AML-193 (cell line): ENCODE results near the gene PRKCH.

ENCODE experiments used
- DNase-seq, 2 experiments: peaks; one replicate each; lab custom pipeline; 2025; lab: John Stamatoyannopoulos, UW

The PRKCH gene

DNA sequence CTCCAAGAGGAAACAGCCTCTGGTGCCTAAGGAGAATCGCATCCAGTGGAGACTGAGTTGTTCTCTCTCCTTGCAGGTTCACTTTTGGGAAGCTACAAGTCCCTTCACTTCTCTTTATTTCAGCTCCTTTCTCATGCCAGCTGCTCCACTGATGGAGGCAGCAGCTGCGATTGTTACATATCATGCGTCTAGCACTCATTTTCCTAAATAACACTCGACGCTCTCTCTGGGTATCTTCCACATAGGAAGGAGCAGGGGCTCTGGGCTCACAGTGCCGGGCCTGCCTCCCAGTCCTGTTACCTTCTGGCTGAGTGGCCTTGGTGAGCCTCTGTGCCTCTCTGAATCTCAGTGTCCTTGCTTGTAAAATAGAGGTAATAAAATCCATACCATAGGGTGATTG is 211.4 kb downstream of the PRKCH start:
- DNase-seq, result no peak

GRCh38 chr14:61533513-61534255 is 212.3 kb downstream of the PRKCH start:
- DNase-seq, result no peak

- DNase-seq, result no peak
Measured at GRCh38 chr14:61535032-61535431, 213.7 kb downstream of the PRKCH start.

DNA sequence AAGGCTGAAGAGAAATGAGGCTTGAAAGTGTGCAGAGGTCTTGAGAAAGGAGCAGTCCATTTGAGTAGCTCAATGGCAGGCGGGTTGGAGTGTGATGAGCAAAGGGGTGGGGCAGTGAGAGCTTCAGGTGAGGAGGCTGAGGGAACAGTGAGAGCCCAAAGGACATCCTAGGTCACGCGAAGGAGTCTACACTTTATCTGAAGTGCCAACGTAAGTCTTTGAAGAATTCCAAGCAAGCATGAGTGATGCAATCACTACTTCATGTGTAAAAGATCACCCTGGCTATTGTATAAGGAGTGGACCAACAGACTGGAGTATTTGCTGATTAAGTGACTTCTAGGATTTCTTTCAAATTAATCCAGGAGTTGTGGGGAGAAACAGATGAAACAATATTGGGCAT is 214.1 kb downstream of the PRKCH start:
- DNase-seq, result no peak

- DNase-seq, result no peak
Measured at GRCh38 chr14:61536661-61537562, 215.5 kb downstream of the PRKCH start.

DNA sequence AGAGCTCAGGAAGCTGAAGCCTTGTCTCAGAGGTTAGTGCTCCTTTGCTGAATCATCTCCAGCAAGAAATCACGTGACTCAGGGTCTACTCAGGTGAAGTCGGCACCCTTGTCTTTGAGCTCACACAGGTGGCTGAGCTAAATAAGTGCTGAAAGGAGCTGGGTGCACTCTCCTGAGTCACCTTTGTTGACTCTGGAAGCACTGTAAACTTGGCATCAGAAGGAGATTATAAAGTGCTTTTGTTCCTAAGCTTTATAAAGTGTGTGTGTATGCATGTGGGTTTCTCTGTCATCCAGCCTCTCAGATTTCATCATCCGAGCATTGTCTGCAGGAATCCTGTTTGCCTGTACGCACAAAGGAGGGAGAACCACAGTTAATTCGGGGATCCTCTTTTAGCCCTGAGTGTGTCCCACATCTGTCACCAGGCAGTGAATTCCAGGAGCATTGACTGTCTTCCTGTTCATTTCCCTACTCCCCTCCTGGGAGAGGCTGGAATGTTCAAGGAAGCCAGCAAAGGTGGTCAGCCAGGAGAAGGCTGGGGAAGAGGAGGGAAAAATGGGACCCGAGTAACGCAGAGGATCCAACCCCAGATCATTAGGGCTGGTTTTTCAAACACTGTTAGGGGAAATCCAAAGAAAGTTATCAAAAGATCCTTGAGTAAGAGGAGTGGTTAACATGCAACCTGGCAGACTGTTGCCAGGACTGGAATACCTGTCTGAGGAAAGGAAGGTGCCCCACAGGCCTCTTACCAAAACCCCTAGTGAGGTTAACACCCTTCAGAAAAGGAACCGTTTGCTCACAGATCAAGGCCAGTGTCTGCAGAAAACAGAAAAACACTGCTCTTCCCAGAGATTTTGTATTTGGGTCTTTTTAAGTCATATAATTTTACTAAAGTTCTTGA is 216.4 kb downstream of the PRKCH start:
- no peak for DNase-seq

- no peak for DNase-seq
Measured at GRCh38 chr14:61538464-61539022, 217.2 kb downstream of the PRKCH start.

DNA sequence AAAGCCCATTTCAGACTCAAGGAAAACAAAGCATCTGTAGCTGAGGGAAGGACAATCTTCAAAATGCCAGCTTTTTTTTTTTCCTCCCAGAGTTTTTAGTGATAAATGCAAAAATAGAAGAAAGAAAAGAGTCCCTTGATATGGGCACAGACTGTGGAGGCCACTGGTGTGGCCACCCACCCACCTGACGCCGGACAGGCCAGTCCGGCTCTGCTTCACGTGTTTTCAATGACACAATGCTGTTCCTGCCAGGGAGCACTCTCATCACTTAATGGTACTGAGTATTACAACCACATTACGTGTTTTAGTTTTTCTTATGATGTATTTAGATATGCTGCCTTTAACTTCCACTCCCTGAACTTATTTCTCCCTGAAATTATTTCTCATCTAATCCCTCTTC is 218.3 kb downstream of the PRKCH start:
- DNase-seq, result no peak

DNA sequence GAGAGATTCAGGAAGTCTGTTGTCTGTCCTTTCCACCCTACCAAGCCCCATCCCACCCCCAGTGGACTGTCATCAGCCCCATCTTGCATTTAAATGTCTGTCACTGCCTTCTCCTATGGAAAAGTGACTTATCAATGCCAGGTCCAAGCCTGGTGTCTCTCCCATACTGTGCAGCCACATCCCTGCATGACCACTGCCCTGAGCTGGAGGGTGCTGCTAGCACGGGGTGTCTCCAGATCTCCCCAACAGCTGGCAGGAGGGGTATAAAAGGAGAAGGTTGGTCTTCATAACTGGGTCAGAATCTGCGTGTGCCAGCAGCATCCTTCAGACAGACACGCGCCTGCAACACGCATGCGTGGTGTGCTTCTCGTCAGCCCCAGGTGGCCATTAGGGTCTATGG is 219.6 kb downstream of the PRKCH start:
- no peak for DNase-seq

- DNase-seq, result no peak
Measured at GRCh38 chr14:61542848-61543790, 221.7 kb downstream of the PRKCH start.

- DNase-seq, result no peak
Measured at GRCh38 chr14:61543946-61544345, 222.6 kb downstream of the PRKCH start.

- DNase-seq, result no peak
Measured at GRCh38 chr14:61544448-61545330, 223.3 kb downstream of the PRKCH start.

DNA sequence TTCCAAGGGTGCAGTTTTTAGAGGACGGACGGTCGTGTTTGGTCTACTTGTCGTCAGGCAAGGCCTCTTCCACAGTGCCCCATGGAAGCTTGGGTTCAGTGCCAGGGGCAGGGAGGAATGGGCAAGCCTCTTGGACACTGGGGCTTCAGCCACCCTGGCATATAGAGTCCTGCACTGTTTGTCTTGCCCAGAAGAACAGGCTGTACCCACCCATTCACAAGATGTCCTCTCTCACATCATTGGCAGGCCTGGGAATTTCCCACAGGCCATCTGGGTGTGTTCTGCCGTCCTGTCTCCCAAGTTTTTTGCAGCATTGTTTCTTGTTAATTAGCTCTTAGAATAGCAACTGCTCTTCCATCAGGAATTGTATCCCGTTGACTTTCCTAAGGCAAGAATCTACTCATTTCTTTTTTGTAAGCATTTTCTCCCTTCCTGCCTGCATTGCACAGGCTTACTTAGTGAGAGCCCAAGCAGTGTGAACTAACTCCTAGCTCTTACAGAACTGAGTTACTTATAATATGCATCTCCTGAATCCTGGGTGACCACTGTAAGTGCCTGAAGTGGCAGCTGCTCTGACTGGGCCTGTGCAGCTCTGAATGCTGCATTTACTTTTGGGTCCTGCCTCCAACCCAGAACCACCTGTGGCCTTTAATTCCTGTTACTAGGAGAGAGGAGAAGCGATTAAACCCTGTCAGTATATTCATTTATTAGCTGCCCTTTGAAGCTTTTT is 224.5 kb downstream of the PRKCH start:
- DNase-seq, result no peak

GRCh38 chr14:61547186-61548069 is 226.0 kb downstream of the PRKCH start:
- DNase-seq, result no peak

DNA sequence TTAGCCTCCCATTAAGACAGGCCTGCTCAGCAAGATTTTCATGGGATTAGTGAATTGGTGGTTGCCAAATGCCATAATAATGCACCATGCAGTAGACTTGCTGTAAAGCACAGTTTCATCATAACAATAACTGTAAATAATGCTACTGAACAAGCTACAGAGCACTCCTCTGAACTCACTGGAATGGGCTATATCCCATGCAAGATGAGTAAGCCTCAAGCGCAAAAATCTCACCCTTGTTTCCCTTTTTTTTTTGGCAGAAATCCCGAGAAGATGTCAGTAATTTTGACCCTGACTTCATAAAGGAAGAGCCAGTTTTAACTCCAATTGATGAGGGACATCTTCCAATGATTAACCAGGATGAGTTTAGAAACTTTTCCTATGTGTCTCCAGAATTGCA is 228.0 kb downstream of the PRKCH start:
- no peak for DNase-seq

DNA sequence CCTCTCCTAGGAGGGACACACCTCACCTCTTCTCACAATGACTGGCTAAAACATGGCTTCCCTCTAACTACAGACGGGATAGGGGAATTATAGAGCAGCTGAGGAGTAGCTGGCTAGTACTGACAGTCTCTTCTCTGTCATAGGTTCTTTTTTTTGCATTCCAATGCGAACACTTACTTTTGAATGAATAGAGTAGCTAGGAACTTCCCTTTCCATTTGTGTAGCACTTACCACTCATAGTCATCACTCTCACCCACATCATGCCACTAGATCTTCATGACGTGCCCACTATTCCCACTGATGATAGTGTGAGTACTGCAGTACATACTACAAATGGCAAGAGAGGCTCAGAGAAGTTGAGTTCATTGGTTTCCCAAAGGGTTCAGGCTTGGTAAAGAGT is 230.0 kb downstream of the PRKCH start:
- DNase-seq, result no peak

GRCh38 chr14:61552241-61552640 is 230.9 kb downstream of the PRKCH start:
- no peak for DNase-seq
